Activated CD4-positive, CD25-positive, alpha-beta regulatory T cell treated with anti-CD3 and anti-CD28 coated beads, Interleukin-2, amount 50 U/mL, for 16 hours (primary cell): ENCODE measurements around the gene CYP26B1.

Source experiments
- DNase-seq: peaks from one replicate; pipeline ENCODE4 v3.0.0-alpha.2; 2020; ENCODE audit warnings: low read depth, low spot score

The CYP26B1 gene, protein sequence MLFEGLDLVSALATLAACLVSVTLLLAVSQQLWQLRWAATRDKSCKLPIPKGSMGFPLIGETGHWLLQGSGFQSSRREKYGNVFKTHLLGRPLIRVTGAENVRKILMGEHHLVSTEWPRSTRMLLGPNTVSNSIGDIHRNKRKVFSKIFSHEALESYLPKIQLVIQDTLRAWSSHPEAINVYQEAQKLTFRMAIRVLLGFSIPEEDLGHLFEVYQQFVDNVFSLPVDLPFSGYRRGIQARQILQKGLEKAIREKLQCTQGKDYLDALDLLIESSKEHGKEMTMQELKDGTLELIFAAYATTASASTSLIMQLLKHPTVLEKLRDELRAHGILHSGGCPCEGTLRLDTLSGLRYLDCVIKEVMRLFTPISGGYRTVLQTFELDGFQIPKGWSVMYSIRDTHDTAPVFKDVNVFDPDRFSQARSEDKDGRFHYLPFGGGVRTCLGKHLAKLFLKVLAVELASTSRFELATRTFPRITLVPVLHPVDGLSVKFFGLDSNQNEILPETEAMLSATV

DNA sequence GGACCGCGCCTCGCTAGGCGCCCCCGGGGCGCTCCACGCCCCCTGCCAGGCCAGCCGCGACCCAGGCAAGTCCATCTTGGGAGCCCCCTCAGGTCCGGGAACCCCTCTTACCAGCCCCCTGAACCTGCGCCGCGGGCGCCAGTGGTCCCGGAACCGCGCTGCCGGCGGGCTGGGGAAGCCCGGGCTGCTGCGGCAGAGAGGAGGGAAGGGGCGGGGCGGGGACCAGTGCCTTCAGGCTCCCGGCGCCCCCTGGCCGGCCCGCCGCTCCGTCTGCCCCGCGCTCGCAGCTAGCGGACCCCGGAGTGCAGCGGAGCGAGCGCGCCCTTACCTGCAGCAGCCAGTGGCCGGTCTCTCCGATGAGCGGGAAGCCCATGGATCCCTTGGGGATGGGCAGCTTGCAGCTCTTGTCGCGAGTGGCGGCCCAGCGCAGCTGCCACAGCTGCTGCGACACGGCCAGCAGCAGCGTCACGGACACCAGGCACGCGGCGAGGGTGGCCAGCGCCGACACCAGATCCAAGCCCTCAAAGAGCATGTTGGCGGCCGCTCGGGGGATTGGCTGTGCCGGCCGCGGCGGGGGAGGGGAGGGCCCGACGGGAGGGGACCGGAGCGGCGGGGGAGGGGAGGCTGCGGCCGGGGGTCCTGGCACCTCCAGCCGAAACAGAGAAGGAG is at the start of gene CYP26B1:
Gene CYP26B1 (minus strand): TSS at position 560 of the 669 bp plus-strand sequence. CDS start 28 bp downstream, at position 532.
- DNase-seq: no peak

GRCh38 chr2:72193723-72194122 is 46.1 kb upstream of the CYP26B1 start:
- DNase-seq: no peak

GRCh38 chr2:72191441-72191840 is 43.8 kb upstream of the CYP26B1 start:
- DNase-seq: no peak

DNA sequence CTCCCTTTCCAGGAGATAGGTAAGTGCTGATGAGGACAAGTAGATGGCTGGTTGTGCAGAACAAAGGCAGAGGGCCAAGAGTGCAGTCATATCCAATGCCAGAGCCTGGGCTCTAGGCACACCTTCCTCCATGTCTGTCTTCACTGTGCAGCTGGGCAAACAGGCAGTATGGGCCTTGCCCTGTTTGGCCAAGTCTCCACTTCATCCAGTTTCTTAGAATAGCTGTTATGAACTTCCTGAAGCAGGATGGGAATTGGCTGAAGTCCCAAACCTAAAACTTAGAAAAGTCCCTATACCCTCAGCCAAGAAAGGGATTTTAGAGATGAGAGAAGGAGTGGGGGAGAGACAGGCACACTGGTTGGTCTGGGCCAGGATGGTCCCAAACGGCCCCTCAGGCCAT is 37.5 kb upstream of the CYP26B1 start:
- DNase-seq: no peak

GRCh38 chr2:72183466-72183865 is 35.8 kb upstream of the CYP26B1 start:
- DNase-seq: no peak

DNA sequence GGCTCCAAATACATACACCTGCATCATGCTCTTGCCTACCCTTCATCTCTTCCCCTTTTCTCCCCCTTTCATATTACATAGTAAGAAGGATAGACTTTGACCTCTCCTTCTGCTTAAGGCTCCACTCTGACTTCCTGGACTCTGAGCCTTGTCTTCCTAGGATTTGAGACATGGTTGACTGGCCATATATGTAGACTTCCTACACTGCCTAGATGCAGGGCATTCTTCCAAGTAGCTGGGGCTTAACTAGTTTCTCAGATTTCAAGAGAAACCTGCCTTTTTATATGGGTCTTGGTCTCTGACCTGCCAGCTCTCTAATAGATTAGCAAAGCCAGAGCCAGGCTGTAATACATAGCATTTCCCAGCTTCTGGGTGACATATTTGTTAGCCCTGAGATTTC is 35.4 kb upstream of the CYP26B1 start:
- no peak for DNase-seq

- DNase-seq: no peak
Observed at GRCh38 chr2:72182547-72182946, 34.9 kb upstream of the CYP26B1 start.

- no peak for DNase-seq
Observed at GRCh38 chr2:72181616-72182015, 34.0 kb upstream of the CYP26B1 start.

DNA sequence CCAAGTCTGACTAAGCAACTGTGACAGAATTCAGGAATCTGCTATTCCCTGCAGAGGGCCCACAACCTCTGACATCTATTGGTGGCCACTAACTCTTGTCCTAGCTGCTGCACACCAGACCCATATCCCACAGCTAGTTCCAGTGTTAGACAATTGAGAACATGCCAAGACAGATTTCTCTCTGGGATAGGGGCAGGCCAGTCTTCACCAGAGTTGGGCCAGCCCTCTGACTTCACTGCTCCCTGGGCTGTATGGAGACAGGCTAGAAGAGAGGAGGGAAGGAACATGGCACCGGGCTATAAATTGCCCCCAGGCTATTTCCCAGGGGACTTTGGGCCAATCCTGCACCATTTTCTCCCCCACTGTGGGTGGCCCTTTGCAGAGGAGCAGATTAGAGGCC is 32.7 kb upstream of the CYP26B1 start:
- DNase-seq: no peak

DNA sequence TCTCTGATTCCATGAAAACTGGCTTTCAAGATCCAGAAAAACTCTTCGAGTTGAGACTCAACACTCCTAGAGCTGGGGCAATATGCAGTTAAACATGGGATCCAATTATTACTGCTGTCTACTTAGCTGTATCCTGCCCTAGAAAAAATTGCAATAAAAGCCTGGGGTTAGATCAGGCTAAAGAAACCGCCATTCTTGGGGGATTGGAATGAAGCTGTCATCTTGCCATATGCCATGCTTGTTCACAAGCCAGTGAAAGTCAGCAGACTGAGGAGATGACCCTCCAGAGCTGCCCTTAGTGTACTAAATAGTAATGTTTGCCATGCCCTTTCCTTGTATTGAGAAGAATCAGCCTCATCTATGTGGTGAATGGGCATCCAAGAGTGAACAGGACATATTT is 30.9 kb upstream of the CYP26B1 start:
- no peak for DNase-seq

GRCh38 chr2:72176281-72176680 is 28.6 kb upstream of the CYP26B1 start:
- no peak for DNase-seq

GRCh38 chr2:72175636-72176035 is 28.0 kb upstream of the CYP26B1 start:
- no peak for DNase-seq

DNA sequence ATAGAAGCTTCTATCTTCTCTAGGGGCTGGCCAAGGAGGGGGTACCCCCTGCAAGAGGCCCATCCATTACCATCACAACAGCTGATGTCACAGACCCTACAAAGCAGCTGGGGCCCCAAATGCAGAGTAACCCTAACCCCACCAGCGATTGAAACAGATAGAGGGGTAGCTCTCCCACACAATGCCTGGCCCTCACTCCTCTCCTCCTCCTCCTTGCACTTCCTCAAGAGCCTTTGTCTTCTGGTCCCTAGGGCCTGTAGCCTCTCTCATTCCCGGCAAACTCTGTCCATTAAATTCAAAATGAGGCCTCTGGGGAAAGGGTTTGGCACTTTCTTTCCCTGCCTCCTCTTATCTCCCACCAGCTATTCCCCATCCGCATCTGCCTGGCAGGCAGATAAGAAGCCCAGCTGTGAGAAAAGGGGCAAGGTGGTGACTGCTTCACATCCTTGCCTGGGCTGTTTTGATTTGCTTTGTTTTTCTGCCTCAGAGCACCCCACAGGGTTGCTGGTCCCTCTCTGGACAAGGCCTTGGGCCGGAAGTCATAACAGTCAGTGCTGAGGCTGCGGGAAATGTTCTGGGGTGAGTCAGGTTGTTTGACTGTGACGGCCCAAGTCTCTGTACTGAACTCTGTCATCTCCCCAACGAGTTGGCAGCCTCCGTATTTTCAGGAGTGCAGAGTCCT is 26.1 kb upstream of the CYP26B1 start:
- no peak for DNase-seq

- DNase-seq: no peak
Observed at GRCh38 chr2:72172478-72172877, 24.8 kb upstream of the CYP26B1 start.

- no peak for DNase-seq
Observed at GRCh38 chr2:72166279-72166678, 18.6 kb upstream of the CYP26B1 start.

DNA sequence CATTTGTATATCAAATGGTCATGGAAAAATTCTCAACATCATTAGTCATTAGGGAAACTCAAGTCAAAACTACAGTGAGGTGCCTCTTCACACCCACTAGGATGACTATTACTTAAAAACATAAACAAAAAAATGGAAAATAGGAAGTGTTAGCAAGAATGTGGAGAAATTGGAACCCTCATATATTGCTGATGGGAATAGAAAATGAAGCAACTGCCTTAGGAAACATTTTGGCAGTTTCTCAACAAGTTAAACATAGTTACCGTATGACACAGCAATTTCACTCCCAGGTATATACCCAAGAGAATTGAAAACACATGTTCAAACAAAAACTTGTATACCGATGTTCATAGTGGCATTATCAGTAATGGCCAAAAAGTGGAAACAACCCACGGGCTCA is 18.1 kb upstream of the CYP26B1 start:
- no peak for DNase-seq

DNA sequence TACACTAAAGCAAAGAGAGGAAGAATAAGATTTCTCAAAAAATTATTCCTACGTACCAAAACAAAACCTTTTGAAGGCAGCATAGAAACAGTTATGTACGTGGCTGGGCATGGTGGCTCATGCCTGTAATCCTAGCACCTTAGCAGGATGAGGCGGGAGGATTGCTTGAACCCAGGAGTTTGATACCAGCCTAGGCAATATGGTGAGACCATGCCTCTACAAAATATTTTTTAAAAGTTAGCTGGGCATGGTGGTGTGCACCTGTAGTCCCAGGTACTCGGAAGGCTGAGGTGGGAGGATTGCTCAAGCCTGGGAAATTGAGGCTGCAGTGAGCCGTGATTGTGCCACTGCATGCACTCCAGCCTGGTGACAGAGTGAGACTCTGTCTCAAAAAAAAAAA is 14.9 kb upstream of the CYP26B1 start:
- no peak for DNase-seq

- DNase-seq: no peak
Observed at GRCh38 chr2:72159211-72159993, 11.7 kb upstream of the CYP26B1 start.

DNA sequence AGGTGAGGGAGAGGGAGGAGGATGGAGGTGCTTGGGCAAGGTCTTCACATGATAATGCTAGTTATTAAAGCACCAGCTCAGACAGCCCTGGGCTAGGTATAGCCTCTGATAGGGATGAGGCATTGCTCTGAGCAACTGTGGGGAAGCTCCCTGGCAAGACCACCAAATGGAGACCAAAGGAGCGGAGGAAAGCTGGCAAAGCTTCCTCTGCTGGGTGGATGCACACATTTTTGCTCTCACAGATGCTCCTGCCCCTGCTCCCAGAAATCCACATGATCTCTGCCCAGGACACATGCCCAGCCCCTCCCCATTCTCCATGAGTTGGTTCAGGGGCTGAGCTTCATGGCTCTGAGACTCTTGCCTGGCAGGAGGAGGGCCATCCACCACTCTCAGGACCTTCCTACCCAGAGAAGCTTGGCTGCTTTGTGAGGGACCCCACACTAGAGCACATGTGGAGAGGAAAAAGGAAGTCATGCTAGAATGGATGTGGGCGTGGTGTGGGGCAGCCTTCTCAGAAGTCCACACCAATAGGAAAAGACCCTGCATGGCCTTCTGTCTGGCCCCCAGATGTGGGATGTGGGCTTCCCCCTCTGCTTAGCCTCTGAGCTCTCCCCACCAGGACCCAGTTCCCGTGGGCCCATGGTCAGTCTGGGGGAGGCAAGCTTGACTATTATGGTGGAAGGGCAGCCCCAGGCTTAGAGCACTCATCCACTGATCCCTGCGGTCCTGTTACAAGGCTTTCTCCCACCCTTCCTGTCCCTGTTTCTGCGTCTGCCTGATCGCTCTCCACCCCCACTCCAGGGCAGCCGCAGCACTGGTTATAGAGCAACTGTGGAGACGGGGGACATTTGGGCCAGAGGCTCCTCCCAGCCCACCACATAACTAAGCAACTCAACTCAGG is 10.5 kb upstream of the CYP26B1 start:
- no peak for DNase-seq

DNA sequence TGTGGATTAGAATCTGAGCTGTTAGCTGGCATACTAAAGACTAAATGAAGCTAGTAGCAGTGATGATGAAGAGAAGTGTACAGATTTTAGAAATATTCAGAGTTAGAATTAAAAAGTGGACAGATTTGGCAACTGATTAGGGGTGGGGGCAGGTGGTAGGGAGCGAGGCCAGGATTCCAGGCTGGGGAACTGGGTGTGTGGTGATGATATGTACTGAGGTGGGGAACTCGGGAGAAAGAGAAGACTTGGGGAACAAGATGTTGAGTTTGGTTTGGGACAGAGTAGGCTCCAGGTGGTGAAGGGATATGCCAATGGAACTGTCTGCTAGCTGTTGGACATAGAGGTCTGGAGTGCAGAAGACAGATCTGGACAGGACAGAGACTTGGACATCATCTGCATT is 9.2 kb upstream of the CYP26B1 start:
- DNase-seq: no peak

DNA sequence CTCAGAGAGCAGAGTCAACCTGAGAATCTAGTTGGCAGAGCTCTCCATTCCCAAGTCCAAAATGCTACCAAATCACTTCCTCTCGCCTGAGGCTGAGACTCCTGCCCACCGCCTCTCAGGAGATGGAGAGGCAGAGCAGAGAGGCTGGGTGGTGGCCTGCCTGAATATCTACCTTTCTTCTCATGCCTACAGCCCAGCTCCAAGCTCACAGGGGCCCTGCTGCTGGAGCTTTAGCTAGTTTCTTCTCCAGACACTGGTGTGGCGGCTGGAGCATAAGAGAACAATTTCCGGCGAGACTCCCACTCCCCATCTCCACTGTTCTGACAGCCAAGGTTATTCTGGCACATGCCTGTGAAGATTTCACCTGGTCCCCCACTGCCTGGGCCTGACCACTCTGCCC is 8.1 kb upstream of the CYP26B1 start:
- no peak for DNase-seq
